ENCODE results near the gene PLCH2. TPM values are rescaled to one million over a fixed set of nuclear protein-coding genes. Genes with fewer than 3 reads are reported as not detected.

PLCH2 gene
- total and polyA plus RNA-seq, 8 donors: 0.67 to 6.5 (median 3.7) TPM

- DNase-seq (no peak), ATAC-seq (no peak)
- H3K27me3 ChIP-seq: peaks cover 21 to 68% of the 10 kb centered on the region in 2 donors
- H3K36me3 ChIP-seq: no peaks in the 10 kb centered on the region
- peaks cover 36 to 67% of the 10 kb centered on the region in 2 donors for H3K4me1 ChIP-seq
- TF ChIP-seq, protein P1, sequence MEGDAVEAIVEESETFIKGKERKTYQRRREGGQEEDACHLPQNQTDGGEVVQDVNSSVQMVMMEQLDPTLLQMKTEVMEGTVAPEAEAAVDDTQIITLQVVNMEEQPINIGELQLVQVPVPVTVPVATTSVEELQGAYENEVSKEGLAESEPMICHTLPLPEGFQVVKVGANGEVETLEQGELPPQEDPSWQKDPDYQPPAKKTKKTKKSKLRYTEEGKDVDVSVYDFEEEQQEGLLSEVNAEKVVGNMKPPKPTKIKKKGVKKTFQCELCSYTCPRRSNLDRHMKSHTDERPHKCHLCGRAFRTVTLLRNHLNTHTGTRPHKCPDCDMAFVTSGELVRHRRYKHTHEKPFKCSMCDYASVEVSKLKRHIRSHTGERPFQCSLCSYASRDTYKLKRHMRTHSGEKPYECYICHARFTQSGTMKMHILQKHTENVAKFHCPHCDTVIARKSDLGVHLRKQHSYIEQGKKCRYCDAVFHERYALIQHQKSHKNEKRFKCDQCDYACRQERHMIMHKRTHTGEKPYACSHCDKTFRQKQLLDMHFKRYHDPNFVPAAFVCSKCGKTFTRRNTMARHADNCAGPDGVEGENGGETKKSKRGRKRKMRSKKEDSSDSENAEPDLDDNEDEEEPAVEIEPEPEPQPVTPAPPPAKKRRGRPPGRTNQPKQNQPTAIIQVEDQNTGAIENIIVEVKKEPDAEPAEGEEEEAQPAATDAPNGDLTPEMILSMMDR (IDR thresholded peaks at IDR 0.05): no peak
- intact Hi-C loops (cut with DNase I): no loop called here
- H3K27ac ChIP-seq: no peak overlapping the region
- H3K9me3 ChIP-seq: no peaks in the 10 kb centered on the region
- H3K4me3 ChIP-seq: no peak overlapping the region
These were observed 52.5 kb downstream of the PLCH2 start for GRCh38 chr1:2528611-2528965.

GRCh38 chr1:2528966-2529783 is 53.1 kb downstream of the PLCH2 start:
- peak; percentile 3 for ATAC-seq
- Histone ChIP-seq H3K9me3 (no peaks in the 10 kb centered on the region), H3K36me3 (no peaks in the 10 kb centered on the region), H3K4me1 (peaks cover 31 to 61% of the 10 kb centered on the region in 2 donors), H3K27me3 (peaks cover 21 to 73% of the 10 kb centered on the region in 2 donors), H3K27ac (no peak overlapping the region), H3K4me3 (peak overlapping the region in 1 of 2 donors; percentile 27)
- TF ChIP-seq, protein P1 (IDR thresholded peaks at IDR 0.05): no peak
- intact Hi-C loops (cut with DNase I): no loop called here
- DNase-seq: no peak

DNA sequence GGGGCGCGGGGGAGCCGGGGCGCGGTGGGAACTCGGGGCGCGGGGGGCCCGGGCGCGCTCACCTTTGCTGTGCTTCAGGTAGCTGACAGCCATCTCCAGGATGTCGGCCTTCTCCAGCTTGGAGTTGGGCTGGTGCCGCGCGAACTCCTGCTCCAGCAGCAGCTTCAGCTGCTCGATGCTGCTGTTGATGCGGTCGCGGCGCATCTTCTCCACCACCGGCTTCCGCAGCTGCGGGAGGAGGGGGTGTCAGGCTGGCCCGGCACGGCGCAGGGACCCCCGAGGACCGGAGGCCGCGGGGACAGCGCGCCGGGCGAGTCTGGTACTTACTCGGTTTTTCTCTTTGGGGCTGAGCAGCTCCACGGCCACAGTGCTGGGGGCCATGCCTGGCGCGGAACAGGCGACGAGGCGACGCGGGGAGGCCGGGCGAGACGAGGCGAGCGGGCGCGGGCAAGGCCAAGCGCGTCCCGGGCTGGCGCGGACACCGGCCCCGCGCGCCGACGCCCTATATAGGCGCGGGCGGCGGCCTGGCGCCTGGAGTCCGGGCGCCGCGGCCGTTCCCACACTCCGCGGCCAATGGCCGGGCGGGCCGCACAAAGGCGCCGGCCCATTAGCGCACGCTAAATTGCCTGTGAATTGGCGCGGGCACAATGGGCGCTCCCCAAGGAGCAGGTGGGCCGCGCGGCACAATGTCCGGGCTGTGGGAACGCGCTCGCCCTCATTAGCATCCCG is 53.9 kb downstream of the PLCH2 start, which contains the start of gene HES5:
HES5 (minus strand) TSS at position 480 of the 729 bp plus-strand sequence; CDS start at position 381, 99 bp downstream.
- DNase-seq (no peak), ATAC-seq (peak; percentile 4)
- Histone ChIP-seq H3K4me3 (peak within 1 kb of the TSS in 1 of 2 donors; percentile 27), H3K4me1 (peaks cover 23 to 58% of the 10 kb centered on the region in 2 donors), H3K9me3 (no peaks in the 10 kb centered on the region), H3K36me3 (no peaks in the 10 kb centered on the region), H3K27me3 (peaks cover 24 to 81% of the 10 kb centered on the region in 2 donors), H3K27ac (no peak within 1 kb of the TSS)
- TF ChIP-seq, protein P1 (IDR thresholded peaks at IDR 0.05): no peak
- intact Hi-C loops (cut with DNase I): no loop called here

DNA sequence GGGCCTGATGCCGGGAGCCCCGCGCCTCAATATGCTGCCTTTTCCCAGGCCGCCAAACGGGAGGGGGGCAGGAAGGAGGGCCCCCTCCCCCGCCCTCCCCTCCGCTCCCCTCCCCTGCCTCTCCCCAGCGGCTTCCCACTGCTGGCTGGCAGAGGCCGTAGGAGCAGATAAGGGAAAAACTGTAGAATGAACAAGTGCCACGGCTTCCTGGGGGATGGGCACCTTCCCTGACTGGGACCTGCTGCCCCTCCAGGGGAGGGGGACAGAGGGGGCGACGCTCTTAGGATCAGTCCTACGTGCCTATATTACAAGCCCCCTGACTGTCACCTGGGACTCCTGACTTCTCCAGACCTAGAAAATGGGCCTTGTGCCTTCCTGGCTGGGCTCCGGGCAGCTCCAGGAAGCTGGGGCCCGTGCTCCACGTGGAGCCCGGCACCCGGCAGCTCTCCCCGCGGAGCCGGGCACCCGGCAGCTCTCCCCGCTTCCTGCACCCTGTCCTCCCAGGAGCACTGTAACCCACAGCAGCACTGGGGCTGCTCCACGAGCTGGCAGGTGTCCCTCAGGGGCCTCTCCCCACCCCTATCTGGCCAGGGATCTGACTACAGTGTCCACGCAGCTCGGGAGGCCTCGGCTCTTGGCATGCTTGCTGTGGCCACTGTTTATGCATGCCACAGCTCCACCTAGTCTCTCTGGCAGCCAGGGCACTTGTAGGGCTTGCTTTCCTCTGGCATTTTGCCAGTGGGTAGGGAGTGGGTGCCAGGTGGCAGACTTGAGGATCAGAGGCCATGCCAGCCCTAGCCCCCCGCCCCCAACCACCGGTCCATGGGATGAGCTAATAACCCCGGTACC is 54.6 kb downstream of the PLCH2 start:
- intact Hi-C loops (cut with DNase I): no loop called here
- Histone ChIP-seq H3K27ac (no peak overlapping the region), H3K4me3 (peak overlapping the region in 1 of 2 donors; percentile 27), H3K4me1 (peaks cover 16 to 50% of the 10 kb centered on the region in 2 donors), H3K36me3 (no peaks in the 10 kb centered on the region), H3K27me3 (peaks cover 24 to 89% of the 10 kb centered on the region in 2 donors), H3K9me3 (no peaks in the 10 kb centered on the region)
- ATAC-seq (peak; percentile 15), DNase-seq (peak in 1 of 4 donors; percentile 59)
- TF ChIP-seq, protein P1 (IDR thresholded peaks at IDR 0.05): no peak

Measured in left lung (tissue), 10 donors.